K562 treated with DMSO at 1 percent for 24 hours (cell line): ENCODE measurements around the gene DGKB. TPM values are rescaled to one million over a fixed set of nuclear protein-coding genes. Genes with fewer than 3 reads are reported as not detected.

ENCODE experiments used
- total RNA-seq: library from RNA; unstranded; fragments of 300-600 nt; gene quantifications from 2 replicates; pipeline ENCODE4 v1.2.3, GENCODE V29; 2022; ENCODE audit warnings: low read depth; ENCODE audit not compliant: insufficient read depth

DGKB gene
- total RNA-seq = not detected in 2 replicates

DNA sequence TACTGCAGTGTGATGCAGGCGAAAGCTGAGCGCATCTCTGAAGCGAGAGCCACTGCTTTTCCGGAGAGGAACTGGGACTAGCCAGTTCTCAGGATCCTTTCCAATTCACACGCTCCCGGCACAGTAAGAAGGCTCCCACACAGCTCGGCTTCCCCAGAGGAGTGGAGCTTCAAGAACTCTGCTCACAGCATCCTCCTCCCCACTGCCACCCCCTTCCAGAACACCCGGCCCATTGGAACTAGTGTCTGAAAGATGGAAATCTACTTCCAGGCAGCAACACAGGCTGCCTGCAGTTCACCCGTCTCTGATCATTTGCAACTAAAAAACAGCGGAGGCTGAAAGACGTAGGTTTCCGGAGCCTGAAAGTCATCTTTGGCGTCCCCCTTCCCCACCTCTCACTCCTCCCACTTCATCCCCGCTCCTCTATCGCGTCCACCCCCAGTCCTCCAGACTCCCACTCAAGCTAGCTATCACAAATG is at the start of gene DGKB:
TSS of gene DGKB (minus strand) at position 163 of the 479 bp plus-strand sequence.

